Anterior cingulate cortex (tissue), 58 donors: ENCODE data around the gene CMBL.
"Not testable (repeated sequence)": the region's sequence is repeated elsewhere in the genome, so short reads cannot be mapped to it uniquely, and the experiment has no call there.

Source experiments
- DNase-seq, 58 donors: peaks; one replicate each; lab custom pipeline; 2025; lab: John Stamatoyannopoulos, UW

Gene CMBL

GRCh38 chr5:10307206-10308148 lies at the start of gene CMBL:
Gene CMBL, minus strand, starts transcription at chr5:10307902. Its CDS starts 17,140 bp downstream, at chr5:10290762.
- peak in 42 of 58 donors; percentile 9 to 72 (median 37) for DNase-seq

- DNase-seq = no peak
Observed at GRCh38 chr5:10355071-10355889, 47.6 kb upstream of the CMBL start.

- peak in 13 of 58 donors; percentile 17 to 64 (median 37) for DNase-seq
Observed at GRCh38 chr5:10354048-10354872, 46.6 kb upstream of the CMBL start.

GRCh38 chr5:10353241-10354047 lies 45.7 kb upstream of the CMBL start, which contains the start of gene MARCHF6:
Gene MARCHF6, plus strand, starts transcription at chr5:10353695. Its CDS starts 204 bp downstream, at chr5:10353899.
- peak; percentile 73 to 95 (median 89) for DNase-seq

- peak in 3 of 58 donors; percentile 51 to 77 (median 64) for DNase-seq
Observed at GRCh38 chr5:10352430-10353240, 44.9 kb upstream of the CMBL start.

GRCh38 chr5:10351919-10352318 lies 44.2 kb upstream of the CMBL start:
- no peak for DNase-seq

GRCh38 chr5:10351199-10351905 lies 43.6 kb upstream of the CMBL start:
- DNase-seq = no peak

GRCh38 chr5:10348258-10348657 lies 40.6 kb upstream of the CMBL start:
- no peak for DNase-seq

- not testable (repeated sequence) for DNase-seq
Observed at GRCh38 chr5:10344461-10345106, 36.9 kb upstream of the CMBL start.

GRCh38 chr5:10343486-10343885 lies 35.8 kb upstream of the CMBL start:
- DNase-seq = no peak

GRCh38 chr5:10339958-10340357 lies 32.3 kb upstream of the CMBL start:
- no peak for DNase-seq

- DNase-seq = peak in 52 of 58 donors; percentile 17 to 89 (median 66)
Observed at GRCh38 chr5:10339058-10339811, 31.5 kb upstream of the CMBL start.

GRCh38 chr5:10338686-10339057 lies 31.0 kb upstream of the CMBL start:
- no peak for DNase-seq

- no peak for DNase-seq
Observed at GRCh38 chr5:10337986-10338385, 30.3 kb upstream of the CMBL start.

- DNase-seq = no peak
Observed at GRCh38 chr5:10337107-10337506, 29.4 kb upstream of the CMBL start.

- DNase-seq = no peak
Observed at GRCh38 chr5:10335711-10336470, 28.2 kb upstream of the CMBL start.
